GM18505 (cell line): ENCODE data around the gene PTPRE.

Source experiments
- ATAC-seq: cut with Tn5 transposase; IDR thresholded peaks from one replicate; pipeline ENCODE4 v1.9.1; 2021; ENCODE audit not compliant: unreplicated experiment
- POLR2A ChIP-seq: IDR thresholded peaks from 4 replicates; pipeline ENCODE4 v1.6.1; 2011; ENCODE audit warnings: borderline replicate concordance; ENCODE audit not compliant: insufficient read depth, insufficient read length; ENCODE audit errors: extremely low read depth

PTPRE gene

DNA sequence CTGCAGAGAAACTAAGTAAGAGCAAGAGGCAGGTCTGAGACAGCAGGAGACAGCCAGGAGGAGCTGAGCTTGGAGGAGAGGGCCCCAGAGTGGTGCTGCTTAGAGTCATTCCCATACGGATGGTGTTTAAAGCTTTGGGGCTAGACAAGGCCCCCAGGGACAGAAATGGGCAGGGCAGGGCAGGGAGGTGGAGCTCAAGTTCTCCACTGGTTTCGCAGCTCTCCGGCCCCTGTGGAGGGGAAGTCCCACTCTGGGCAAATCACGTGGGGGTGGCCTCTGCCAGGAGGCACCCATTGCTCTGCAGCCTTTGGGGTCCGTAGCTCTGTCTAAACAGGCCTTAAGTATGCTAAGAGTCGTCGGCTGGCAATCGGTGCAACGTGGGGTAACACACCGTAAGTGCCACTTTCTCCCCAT, 1.0 kb upstream of the PTPRE start:
- no peak for ATAC-seq
- no peak for TF ChIP-seq POLR2A

GRCh38 chr10:127907411-127908105, 655 bp downstream of the PTPRE start:
- no peak for ATAC-seq
- TF ChIP-seq POLR2A: no peak

- TF ChIP-seq POLR2A: no peak
- ATAC-seq: no peak
Measured at GRCh38 chr10:127908106-127908958, 1.4 kb downstream of the PTPRE start.

DNA sequence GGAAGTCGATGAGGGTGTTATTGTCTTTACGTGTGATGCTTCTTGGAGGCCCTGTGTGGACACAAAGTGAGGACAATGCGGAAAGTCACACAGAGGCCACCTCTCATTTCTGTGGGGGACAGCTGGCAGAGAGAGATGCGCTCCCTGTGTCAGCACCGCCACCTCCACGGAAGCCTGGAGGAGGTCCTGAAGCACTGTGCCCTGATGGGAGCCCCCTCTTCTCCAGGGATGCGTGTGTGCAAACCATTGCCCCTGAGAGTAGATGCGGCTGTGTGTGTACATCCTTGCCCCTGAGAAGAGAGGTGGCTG, 2.0 kb downstream of the PTPRE start:
- no peak for ATAC-seq
- no peak for TF ChIP-seq POLR2A

GRCh38 chr10:127909716-127910463, 3.0 kb downstream of the PTPRE start:
- TF ChIP-seq POLR2A: no peak
- no peak for ATAC-seq

- no peak for TF ChIP-seq POLR2A
- ATAC-seq: no peak
Measured at GRCh38 chr10:127910464-127910770, 3.5 kb downstream of the PTPRE start.

DNA sequence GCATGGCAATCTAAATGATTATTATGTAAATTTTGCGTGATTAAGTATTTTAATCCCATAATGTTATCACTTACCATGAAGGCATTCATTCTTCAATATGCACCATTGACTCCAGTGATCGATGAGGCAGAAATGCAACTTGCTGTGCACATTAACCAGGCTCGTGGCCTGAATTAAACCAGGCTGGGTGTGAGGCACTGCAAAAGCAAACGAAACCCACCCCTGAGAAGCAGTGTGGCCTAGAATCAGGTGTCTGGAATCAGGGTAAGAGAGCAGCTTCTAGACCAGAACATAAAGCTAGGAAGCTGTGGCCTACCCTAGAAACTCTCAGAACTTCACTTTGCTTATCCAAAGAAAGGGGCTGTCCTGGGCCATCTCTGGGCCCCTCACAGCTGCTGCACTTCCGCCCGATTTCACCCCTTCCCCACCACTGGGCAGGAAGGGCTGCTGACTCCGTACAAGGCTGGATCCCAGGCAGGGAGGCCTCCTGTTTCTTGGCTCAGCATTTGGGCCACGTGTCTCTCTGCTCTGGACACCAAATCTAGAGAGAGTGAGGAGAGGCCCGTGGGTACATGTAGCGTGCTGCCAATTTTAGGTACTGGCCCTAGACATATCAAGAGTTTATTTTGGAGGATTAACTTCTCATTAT, 4.4 kb downstream of the PTPRE start:
- ATAC-seq: no peak
- TF ChIP-seq POLR2A: no peak

DNA sequence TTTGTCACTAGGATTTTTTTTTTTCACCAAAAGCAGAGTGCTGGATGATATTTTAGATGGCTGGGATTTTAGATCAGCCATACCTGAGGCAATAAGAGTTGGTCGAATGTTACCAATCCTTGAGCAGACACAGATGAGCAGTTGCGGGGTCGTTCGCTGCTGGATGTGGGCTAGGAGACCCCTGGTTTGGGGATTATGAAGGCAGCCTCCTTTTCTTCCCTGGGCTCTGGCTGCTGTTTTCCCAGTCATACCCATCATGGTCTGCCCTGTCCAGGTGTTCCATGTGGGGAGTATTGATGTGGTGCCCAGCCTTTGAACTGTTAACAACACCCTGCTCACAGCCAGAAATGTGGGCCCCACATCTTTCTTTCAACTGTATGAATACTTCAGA, 5.0 kb downstream of the PTPRE start:
- no peak for ATAC-seq
- no peak for TF ChIP-seq POLR2A

GRCh38 chr10:127912607-127913367, 5.9 kb downstream of the PTPRE start:
- ATAC-seq: no peak
- TF ChIP-seq POLR2A: no peak

- TF ChIP-seq POLR2A: no peak
Measured at GRCh38 chr10:127913368-127913759, 6.5 kb downstream of the PTPRE start.

GRCh38 chr10:127915324-127915723, 8.4 kb downstream of the PTPRE start:
- TF ChIP-seq POLR2A: no peak
- no peak for ATAC-seq

More at GRCh38 chr10:127913368-127913759, 6.5 kb downstream of the PTPRE start:
- no peak for ATAC-seq

- no peak for TF ChIP-seq POLR2A
- no peak for ATAC-seq
Measured at GRCh38 chr10:127916826-127917225, 9.9 kb downstream of the PTPRE start.

- no peak for TF ChIP-seq POLR2A
- ATAC-seq: no peak
Measured at GRCh38 chr10:127918572-127918971, 11.7 kb downstream of the PTPRE start.
